GM03348 (cell line): ENCODE measurements around the gene PNRC1.
"Not testable (repeated sequence)": the region's sequence is repeated elsewhere in the genome, so short reads cannot be mapped to it uniquely, and the experiment has no call there.

Experiments
- DNase-seq: peaks from one replicate; pipeline ENCODE4 v3.0.0; 2012; ENCODE audit warnings: low spot score

Gene PNRC1

DNA sequence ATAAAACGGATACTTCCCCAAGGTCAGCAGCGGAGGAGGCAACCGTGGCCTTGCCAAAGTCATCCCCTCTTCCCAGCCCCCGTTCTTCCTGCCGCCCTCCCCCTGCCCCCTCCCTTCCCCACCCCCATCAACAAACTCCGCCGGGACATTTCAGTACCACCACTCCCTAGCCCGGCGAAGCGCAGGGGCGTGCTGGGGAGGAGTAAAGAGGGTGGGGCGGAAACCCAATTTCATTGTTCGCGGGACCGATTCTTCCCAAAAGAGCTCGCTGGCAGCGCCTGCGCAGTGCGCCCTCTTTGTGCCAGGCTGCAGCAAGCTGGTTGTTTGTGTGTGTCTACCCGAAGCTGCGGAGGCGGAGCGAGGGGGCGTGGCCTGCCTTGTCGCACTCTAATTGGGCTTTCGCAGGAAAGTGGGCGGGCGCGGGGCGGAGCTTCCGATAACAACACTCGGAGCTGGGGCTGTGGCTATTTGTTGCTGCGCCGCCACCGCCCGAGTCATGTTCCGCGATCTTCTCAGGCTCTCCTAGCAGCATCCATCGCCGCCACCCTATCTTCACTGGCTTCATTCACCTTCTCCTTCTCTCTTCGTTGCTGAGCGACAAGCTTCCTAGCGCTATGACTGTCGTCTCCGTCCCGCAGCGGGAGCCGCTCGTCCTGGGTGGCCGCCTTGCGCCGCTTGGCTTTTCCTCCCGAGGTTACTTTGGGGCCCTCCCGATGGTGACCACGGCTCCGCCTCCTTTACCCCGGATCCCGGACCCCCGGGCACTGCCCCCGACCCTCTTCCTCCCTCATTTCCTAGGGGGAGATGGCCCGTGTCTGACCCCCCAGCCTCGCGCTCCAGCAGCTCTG is at the start of gene PNRC1:
TSS of gene PNRC1 (plus strand) at position 471 of the 848 bp plus-strand sequence. CDS start at position 615, 144 bp downstream.
- peak; percentile 98 for DNase-seq

DNA sequence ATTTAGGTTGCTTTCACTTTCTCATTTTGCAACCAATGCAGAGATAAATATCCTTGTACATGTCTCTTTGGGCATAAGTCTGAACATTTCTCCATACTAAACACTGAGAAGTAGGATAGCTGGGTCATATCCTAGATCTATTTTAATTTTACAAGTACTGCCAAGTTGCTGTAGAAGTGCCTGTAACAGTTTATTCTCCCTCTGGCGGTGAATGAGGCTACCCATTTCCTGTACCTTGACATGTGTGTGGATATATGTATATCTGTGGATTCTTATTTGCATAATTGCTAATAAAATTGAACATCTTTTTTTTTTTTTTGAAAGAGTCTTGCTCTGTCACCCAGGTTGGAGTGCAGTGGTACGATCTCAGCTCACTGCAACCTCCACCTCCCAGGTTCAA is 48.0 kb upstream of the PNRC1 start:
- no peak for DNase-seq

DNA sequence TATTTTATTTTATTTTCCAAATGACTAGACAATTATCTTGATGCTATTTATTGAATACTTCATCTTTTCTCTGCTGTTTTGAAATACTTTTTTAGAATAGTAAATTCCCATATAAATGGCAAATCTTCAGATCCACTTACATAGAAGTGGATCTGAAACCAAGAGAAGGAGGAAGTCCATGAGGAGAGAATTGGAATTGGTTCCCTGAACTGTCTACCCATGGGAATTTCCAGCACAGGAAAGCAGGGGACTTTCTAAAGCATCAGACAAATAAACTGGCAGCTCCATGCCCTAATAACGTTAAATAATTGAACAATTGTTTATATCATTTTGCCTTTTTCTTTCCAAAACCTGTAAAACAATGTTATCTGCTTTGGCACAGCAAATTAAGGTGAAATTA is 47.1 kb upstream of the PNRC1 start:
- DNase-seq, result no peak

DNA sequence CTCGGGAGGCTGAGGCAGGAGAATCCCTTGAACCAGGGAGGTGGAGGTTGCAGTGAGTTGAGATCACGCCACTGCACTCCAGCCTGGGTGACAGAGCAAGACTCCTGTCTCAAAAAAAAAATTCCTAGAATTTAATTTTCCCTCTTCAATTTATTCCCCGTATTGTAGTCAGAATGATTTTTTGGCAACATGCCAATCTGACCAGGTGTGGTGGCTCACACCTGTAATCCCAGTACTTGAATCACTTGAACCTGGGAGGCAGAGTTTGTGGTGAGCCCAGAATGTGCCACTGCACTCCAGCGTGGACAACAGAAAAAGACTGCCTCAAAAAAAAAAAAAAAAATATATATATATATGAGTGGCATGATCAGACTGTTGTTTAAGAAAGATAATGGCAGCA is 46.4 kb upstream of the PNRC1 start:
- not testable (repeated sequence) for DNase-seq

DNA sequence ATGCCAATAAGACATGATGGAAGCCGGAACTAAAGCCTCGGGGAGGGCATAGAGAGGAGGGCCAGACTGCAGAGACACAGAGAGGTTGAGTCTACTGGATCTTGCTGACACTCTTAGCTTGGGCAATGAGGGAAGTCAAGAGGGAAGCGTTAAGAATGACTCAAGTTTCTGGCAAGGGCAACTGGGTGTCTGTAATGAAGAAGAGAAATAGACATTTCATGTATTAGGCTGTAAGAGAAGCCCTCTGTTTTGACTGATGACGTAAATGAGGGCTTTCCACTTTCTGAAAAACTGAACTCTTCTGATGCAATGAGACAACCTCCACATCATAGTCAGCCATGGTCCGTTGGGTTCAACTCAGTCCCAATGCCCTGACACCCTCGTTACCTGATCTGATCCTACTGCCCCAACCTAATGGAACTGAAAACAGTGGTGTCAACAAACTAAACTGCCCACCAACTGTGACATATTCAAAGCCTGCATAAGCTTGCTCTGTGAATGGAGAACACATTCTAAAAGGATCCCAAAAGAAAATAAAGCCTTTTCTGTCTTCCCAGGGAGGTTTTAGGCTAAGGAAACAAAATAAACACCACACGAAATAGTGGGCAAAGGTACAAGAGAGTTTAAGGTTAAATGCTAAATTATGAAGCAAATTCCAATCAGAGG is 45.8 kb upstream of the PNRC1 start:
- DNase-seq, result peak; percentile 71

DNA sequence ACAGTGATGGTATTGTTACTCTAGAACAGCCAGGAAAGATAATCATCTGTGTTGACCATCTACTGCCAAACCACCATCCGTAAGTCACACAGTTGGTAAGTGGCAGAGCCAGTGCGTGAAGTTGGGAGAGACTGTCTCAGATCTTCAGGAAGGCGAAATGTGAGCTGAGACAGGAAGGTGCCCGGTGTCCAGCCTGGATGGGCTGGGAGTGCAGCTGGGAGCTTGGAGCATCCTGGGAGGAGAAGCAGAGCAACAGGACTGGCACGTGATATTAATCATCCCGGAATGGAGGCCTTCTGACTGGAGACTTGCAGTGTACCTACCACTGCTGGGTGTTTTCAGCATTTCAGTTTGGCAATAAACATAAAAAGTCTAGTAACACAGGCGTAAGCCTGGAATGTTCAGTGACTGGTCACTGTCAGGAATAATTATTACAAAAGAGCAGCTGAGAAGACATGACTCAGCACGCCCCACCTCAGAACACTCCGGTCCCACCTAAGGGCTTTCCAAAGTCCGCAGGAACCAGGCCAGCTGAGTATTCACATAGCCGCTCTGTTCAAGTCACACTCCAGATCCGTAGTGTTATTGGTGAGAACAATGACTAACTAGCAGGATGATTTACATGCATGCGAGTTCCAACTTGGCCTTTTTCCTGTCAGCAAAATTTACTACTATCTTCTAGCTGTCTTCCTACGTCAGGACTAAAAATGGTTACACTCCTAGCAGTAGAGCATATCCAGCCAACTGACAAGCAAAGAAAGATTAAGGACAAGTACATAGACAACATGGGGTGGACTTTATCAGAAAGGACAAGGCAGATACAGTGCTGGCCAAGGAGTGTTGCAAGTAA is 45.1 kb upstream of the PNRC1 start:
- DNase-seq, result peak; percentile 82

DNA sequence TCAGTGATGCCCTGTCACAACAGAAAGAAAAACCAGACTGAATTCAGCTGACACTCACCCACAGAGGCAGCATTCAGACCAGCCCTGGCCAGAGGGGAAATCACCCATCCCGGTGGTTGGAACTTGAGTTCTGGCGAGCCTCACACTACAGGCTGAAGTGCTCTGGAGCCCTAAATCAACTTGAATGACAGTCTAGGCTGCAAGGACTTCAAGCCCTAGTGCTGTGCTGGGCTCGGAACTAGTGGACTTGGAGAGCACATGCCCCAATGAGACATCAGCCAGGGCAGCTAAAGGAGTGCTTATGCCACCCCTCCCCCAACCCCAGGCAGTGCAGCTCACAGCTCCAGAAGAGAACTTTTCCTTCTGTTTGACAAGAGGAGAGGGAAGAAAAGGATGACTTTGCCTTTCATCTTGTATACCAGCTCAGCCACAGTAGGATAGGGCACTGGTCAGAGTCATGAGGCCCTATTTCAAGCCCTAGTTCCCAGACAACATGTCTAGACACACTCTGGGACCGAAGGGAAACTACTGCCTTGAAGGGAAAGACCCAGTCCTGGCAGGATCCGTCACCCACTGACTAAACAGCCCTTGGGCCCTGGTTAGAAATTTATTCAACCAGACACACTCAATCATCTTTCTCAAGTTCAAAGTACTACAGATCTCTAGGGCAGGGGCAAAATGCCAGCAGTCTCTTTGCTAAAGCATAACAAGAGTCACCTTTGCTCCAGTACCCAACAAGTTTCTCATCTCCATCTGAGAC is 43.2 kb upstream of the PNRC1 start:
- no peak for DNase-seq

DNA sequence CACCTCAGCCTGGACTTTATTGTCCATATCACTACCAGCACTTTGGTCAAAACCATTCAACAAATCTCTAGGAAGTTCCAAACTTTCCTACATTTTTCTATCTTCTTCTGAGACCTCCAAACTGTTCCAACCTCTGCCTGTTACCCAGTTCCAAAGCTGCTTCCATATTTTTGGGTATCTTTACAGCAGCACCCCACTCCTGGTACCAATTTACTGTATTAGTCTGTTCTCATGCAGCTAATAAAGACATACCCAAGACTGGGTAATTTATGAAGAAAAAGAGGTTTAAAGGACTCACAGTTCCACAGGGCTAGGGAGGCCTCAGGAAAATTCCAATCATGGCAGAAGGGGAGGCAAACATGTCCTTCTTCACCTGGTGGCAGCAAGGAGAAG is 42.7 kb upstream of the PNRC1 start:
- not testable (repeated sequence) for DNase-seq

DNA sequence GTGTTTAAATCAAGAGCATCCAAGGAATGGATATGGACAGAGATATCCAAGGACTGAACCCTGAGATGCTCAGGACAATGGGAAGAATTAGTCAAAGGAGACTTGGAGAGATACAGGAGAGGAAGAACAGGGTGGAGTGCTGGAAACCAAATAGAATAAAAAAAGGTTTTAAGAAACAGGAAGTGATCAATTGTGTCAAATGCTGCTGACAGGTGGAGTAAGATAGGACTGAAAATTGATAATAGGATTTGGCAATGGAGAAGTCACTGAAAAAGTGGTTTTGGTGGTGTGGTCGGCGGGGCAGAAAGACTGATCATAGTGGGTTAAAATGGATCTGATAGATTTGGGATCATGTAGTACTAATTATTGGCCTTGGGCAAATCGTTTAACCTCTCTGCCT is 37.9 kb upstream of the PNRC1 start:
- no peak for DNase-seq

DNA sequence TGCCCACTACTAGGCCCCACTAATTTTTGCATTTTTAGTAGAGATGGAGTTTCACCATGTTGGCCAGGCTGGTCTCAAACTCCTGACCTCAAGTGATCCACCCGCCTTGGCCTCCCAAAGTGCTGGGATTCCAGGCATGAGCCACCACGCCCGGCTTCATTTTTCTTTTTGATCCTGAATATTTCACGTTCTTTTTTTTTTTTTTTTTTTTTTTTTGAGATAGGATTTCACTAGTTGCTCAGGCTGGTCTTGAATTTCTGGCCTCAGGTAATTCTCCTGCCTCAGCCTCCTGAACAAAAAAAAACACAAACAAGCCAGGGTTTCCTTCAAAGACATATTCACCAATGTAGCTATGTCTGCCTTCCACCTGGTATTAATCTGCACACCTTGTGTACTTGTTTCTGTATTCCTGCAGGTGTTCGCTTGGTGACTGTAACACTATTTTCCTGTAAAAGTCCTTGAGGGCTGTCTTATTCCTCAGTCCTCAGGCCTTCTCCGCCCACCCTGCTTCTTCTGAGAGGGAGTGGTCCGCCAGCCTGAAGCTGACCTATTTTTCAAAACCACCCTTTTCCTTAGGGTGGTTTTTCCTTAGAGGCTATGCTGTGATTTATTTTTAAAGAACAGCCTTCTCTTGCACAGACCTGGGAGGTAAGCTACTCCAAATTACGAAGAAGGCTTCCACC is 36.1 kb upstream of the PNRC1 start:
- no peak for DNase-seq

DNA sequence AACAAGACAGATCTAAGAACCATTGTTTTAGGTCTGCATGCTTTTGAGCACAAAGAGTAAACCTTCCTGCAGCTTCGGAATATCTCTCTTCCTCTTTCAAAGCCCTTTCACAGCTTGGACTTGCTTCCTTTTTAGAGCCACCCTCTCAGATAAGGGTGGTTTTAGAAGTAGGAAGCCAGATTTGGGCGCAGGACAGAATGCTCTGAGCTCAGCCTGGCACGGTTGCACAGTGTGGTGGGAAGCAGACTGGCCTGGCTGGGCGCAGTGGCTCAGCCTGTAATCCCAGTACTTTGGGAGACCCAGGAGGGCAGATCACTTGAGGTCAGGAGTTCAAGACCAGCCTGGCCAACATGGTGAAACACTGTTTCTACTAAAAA is 35.6 kb upstream of the PNRC1 start:
- DNase-seq, result no peak

DNA sequence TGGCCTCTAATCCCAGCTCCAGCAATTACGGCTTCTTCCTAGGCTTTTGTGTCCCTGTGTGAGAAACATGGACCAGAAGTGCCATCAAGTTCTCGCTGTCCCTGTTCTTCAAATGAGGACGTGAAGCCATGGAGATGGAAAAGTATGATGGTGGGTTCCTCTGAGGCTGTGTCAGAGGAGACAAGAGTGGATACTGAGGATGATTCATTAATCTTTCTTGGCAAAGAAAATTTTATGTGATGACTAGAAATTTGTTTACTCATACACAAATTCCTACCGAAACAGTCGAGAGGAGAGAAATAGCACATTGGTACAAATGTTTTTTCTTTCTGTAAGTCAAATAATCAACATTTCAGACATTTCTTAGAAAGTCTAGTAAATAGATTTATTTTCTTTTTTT is 35.0 kb upstream of the PNRC1 start:
- DNase-seq, result peak; percentile 43

DNA sequence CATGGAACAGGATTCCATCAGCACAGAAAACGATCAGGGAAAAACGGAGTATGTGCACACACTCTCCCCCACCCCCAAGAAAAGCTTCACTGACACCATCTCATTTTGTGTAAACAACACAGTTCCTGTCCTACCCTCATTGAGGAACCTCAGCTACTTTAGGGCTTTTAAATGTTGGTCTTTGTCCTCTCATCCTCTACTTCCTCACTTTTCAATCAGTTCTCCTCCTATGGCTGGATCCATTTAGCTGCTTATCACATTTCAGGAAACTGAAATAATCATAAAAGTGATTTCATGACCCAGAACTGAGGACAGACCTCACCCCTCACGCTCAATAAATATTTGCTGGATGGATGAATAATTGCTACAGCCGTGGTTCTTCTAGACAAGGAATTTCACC is 33.1 kb upstream of the PNRC1 start:
- no peak for DNase-seq

DNA sequence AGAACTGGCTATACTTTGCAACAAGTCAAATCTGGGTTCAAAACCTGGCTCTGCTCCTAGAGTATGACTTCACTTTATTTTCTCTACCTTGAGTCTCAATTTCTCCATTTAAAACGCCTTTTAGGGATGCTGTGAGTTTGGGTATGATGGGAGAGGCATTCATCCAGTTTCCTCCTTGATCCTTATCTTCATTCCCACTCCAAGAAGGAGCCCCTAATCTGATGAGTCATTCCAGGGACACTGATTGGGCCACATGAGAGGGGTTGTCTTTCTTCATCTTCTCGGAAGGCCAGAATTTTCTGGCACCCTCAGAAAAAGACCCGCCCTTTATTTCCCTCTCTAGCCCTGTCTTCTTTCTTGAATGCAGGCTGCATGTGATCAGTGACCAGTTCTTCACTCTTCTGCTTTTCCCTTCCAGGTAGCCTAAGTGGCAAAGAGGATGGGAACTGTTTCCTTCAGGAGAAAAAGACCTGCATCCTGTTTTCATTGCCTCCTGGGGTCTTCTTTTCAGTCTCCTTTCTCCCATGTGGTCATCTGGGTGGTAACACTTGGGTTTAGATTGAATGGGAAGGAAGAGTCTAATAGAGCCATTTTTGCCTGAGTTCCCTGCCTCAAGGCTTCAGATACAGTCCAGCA is 32.1 kb upstream of the PNRC1 start:
- DNase-seq, result no peak

DNA sequence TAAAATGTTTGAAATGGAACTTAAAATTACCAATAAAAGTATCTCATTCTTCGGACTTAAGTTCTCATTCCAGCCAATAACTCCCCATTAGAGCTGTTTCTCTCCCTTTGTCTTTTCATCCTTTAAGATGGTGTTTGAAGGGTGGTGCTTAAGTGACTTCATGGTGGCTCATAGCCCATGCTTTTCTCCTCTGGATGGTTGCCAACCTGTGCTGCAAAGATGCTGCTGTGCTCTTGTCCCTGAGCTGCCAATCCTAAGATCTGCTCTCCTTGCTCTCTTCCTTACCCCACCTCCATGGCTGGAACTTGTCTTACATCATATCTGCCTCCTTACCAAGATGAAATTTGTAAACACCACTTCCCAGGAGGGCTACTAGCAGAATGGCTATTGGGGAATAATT is 31.6 kb upstream of the PNRC1 start:
- DNase-seq, result peak; percentile 5

DNA sequence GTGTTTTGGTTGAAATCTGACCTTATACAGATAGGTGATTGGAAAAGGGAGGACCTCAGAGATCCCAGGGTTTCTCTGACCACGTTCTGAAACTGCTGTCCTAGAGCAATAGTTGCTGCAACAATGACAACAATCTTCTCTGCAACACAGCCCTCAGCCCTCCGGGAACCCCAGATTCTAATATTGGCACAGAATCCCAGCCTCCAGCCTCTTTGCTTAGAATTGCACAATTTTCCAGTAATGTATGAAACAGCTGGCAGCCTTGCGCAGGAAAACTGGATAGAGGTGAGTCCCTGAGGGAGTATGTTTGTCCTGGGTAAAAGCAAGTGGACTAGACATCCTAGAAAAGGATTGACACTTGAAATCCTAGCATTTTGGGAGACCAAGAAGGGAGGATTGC is 30.4 kb upstream of the PNRC1 start:
- DNase-seq, result peak; percentile 63

DNA sequence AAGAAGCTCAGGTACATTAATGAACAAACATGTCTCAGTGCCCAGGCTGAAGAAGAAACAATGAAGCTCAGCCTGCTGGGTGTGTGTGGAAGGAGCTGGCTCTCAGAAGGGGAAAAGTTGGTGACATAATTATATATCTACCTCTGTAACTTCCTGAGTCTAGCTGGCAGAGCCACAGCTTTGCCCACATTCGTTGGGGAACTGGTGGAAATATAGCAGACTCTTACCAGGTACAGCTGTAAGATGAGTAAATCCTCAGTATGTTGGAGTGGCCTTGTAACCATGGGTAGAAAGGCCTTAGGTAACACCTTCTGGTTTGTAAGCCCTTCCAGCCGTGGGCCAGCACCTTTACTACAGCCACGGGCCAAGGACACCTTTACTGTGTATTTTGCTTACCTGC is 29.9 kb upstream of the PNRC1 start:
- DNase-seq, result no peak

DNA sequence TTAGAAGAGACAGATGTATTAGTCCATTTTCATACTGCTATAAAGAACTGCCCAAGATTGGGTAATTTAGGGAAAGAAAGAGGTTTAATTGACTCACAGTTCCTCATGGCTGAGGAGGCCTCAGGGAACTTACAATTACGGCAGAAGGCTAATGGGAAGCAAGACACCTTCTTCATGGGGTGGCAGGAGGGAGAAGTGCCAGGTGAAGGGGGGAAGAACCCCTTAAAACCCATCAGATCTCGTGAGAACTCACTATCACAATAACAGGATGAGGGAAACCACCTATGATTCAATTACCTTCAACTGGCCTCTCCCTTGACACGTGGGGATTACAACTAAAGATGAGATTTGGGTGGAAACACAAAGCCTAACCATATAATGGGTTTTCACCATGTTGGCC is 28.9 kb upstream of the PNRC1 start:
- no peak for DNase-seq

DNA sequence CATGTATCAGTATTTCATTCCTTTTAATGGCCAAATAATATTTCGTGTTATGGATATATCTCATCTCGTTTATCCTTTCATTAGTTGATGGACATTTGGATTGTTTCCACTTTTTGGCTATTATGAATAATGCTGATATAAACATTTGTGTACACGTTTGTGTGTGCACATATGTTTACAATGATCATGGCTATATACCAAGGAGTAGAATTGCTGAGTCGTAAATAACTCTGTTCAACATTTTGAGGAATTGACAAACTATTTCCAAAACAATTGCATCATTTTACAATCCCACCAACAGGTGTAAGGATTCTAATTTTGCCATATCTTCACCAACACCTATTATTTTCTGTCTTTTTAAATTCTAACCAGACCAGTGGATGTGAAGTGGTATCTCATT is 26.3 kb upstream of the PNRC1 start:
- no peak for DNase-seq

DNA sequence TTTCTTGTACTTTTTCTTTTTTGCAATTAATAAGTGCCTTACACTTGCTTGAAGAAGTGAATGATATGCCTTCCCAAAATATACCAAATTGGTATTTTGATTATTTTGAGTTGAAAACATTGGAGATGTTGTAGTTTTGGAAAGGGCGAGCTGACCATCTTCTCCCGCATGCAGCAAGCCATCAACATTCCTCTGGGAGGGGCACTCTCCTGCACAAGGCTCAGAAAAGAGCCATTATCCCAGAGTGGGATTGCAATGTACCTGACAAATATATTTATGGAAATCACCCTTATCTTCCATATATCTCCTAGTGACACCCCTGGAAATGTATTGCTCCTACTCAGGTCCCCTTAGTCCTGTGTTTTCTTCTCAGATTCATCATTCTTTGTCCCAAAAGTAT is 22.8 kb upstream of the PNRC1 start:
- no peak for DNase-seq

DNA sequence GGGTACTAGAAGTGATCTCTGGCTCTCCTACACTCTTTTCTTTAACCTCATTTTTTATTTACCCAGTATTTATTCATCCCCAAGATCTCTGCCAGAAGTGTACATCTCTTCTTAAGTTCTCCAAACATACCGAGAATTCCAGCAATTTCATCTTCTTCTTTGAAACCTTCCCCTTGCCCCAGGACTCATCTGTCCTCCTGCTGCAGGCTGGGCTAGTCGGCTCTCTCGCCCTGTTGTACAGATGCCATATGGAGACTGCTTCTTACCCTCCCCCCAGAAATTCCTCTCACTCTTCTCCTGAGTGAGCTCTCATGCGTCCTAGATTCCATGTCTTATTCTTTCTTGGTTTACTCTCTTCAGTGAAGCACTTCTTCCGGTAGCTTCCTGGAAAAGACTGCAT is 21.9 kb upstream of the PNRC1 start:
- DNase-seq, result peak; percentile 35
